Astrocyte (in vitro differentiated cells and primary cell): ENCODE data around the gene GLT8D2. TPM values are rescaled to one million over a fixed set of nuclear protein-coding genes. Genes with fewer than 3 reads are reported as not detected.
A peak's percentile ranks its signal among the peaks of the same experiment; 100 is the strongest.

Experiments
- DNase-seq: peaks from one replicate; pipeline ENCODE4 v3.0.0-alpha.2; 2010; ENCODE audit warnings: low read depth
- FAIRE-seq: peaks from 2 replicates; lab custom pipeline; 2011; peaks lifted over from hg19 to GRCh38; lab: Jason Lieb, UNC
- H2AFZ ChIP-seq: 2 replicates; pipeline ENCODE4 v1.6.0; 2012; ENCODE audit warnings: low read depth, low read length, inconsistent platforms
- H3K27ac ChIP-seq: 2 replicates; pipeline ENCODE4 v1.5.1; 2011; ENCODE audit warnings: low read depth, low read length, inconsistent platforms
- H3K27me3 ChIP-seq: 2 replicates; pipeline ENCODE4 v1.6.0; 2011; ENCODE audit warnings: low read length, inconsistent platforms; ENCODE audit not compliant: insufficient read depth
- H3K36me3 ChIP-seq: 2 replicates; pipeline ENCODE4 v1.5.1; 2011; ENCODE audit warnings: low read length, inconsistent platforms; ENCODE audit not compliant: insufficient read depth
- H3K4me1 ChIP-seq: 2 replicates; pipeline ENCODE4 v1.5.1; 2011; ENCODE audit warnings: low read length, inconsistent platforms; ENCODE audit not compliant: insufficient read depth
- H3K4me2 ChIP-seq: 2 replicates; pipeline ENCODE4 v1.6.0; 2012; ENCODE audit warnings: low read length, inconsistent platforms
- H3K4me3 ChIP-seq: 2 replicates; pipeline ENCODE4 v1.5.1; 2011; ENCODE audit warnings: low read depth, mild to moderate bottlenecking, low read length, inconsistent platforms; ENCODE audit not compliant: insufficient read depth
- H3K79me2 ChIP-seq: 2 replicates; pipeline ENCODE4 v1.6.0; 2012; ENCODE audit warnings: mild to moderate bottlenecking, low read length, inconsistent platforms; ENCODE audit not compliant: insufficient read depth
- H3K9ac ChIP-seq: 2 replicates; pipeline ENCODE4 v1.6.0; 2012; ENCODE audit warnings: mild to moderate bottlenecking, low read length, inconsistent platforms
- H3K9me3 ChIP-seq: 2 replicates; pipeline ENCODE4 v1.5.1; 2012; ENCODE audit warnings: low read depth, mild to moderate bottlenecking, low read length, inconsistent platforms; ENCODE audit not compliant: insufficient read depth
- H4K20me1 ChIP-seq: 2 replicates; pipeline ENCODE4 v1.6.0; 2012; ENCODE audit warnings: low read length, inconsistent platforms; ENCODE audit not compliant: insufficient read depth
- H3K27ac Mint-ChIP-seq: one replicate; pipeline ENCODE4 v1.8.0; 2021; ENCODE audit warnings: mild to moderate bottlenecking, mixed read lengths; ENCODE audit not compliant: unreplicated experiment
- H3K27me3 Mint-ChIP-seq: one replicate; pipeline ENCODE4 v1.8.0; 2021; ENCODE audit warnings: low read depth, mixed read lengths; ENCODE audit not compliant: unreplicated experiment
- H3K36me3 Mint-ChIP-seq: one replicate; pipeline ENCODE4 v1.8.0; 2021; ENCODE audit warnings: low read depth, mixed read lengths; ENCODE audit not compliant: unreplicated experiment
- H3K4me1 Mint-ChIP-seq: one replicate; pipeline ENCODE4 v1.8.0; 2021; ENCODE audit warnings: low read depth, mixed read lengths; ENCODE audit not compliant: unreplicated experiment
- H3K4me3 Mint-ChIP-seq: one replicate; pipeline ENCODE4 v1.8.0; 2021; ENCODE audit warnings: mild to moderate bottlenecking, moderate library complexity, mixed read lengths; ENCODE audit not compliant: unreplicated experiment
- H3K9me3 Mint-ChIP-seq: one replicate; pipeline ENCODE4 v1.8.0; 2021; ENCODE audit warnings: mild to moderate bottlenecking, mixed read lengths; ENCODE audit not compliant: unreplicated experiment
- EZH2 ChIP-seq: IDR thresholded peaks from 2 replicates; pipeline ENCODE4 v1.6.1; 2012; ENCODE audit warnings: mild to moderate bottlenecking, low read length, inconsistent platforms; ENCODE audit not compliant: insufficient read depth
- total RNA-seq: library from RNA; stranded (reverse); gene quantifications from 2 replicates; pipeline ENCODE4 v1.2.1, GENCODE V29; 2021
- TF ChIP-seq, protein P1 (sequence below): IDR thresholded peaks from 2 replicates; pipeline ENCODE4 v1.5.1; 2011; ENCODE audit warnings: low read depth, mild to moderate bottlenecking, inconsistent platforms, low read length, moderate library complexity; ENCODE audit not compliant: insufficient read depth

GLT8D2 gene
- total RNA-seq, 1 donor from 2014 or later, result 11.1 TPM

DNA sequence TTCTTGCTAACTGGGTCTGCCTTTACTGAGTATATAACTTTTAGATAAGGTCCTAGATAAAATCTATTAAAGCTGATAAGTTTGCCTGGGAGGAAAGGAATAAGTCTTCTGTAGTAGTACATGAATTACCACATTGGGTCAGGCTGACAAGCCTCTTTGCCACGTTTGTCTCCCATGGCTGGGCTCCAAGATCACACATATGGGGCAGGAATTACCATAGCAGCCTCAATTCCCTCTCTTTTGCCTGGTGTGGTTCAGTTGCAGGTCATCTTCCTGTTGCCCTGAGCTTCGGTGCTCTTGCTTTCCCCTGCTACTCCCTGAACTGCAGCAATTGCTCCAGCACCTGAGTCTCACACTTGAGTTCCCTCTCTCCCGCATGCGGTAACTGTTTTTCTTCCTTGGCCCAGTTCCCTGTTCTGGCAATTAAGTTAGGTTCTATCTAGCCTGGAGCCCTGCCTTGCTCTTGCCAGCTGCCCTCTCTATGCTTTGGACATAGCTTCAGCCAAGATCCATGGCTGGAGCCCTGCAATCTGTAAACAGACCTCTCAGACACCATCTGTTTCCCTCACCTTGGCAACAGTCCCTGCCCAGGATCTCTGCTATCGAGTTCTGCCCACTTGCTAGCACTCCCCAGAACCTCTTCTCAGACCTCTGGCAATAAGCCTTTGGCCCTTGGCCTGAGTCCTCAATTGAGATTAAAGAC, 5.8 kb upstream of the GLT8D2 start:
- Histone ChIP-seq H3K9ac (no peak overlapping the region), H4K20me1 (no peaks in the 10 kb centered on the region), H3K27me3 (no peaks in the 10 kb centered on the region), H3K36me3 (no peaks in the 10 kb centered on the region), H3K4me3 (no peak overlapping the region), H3K4me1 (no peaks in the 10 kb centered on the region), H3K79me2 (no peaks in the 10 kb centered on the region), H3K4me2 (no peak overlapping the region), H3K9me3 (no peaks in the 10 kb centered on the region), H2AFZ (no peak overlapping the region), H3K27ac (no peak overlapping the region)
- peaks cover 6% of the 10 kb centered on the region for H3K27me3 Mint-ChIP-seq
- H3K4me3 Mint-ChIP-seq, result no peak overlapping the region
- no peaks in the 10 kb centered on the region for H3K36me3 Mint-ChIP-seq
- FAIRE-seq (no peak), DNase-seq (peak; percentile 42)
- TF ChIP-seq, protein P1, sequence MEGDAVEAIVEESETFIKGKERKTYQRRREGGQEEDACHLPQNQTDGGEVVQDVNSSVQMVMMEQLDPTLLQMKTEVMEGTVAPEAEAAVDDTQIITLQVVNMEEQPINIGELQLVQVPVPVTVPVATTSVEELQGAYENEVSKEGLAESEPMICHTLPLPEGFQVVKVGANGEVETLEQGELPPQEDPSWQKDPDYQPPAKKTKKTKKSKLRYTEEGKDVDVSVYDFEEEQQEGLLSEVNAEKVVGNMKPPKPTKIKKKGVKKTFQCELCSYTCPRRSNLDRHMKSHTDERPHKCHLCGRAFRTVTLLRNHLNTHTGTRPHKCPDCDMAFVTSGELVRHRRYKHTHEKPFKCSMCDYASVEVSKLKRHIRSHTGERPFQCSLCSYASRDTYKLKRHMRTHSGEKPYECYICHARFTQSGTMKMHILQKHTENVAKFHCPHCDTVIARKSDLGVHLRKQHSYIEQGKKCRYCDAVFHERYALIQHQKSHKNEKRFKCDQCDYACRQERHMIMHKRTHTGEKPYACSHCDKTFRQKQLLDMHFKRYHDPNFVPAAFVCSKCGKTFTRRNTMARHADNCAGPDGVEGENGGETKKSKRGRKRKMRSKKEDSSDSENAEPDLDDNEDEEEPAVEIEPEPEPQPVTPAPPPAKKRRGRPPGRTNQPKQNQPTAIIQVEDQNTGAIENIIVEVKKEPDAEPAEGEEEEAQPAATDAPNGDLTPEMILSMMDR, result no peak
- no peak for TF ChIP-seq EZH2
- H3K27ac Mint-ChIP-seq, result no peak overlapping the region
- peaks cover 5% of the 10 kb centered on the region for H3K4me1 Mint-ChIP-seq
- H3K9me3 Mint-ChIP-seq, result no peaks in the 10 kb centered on the region

DNA sequence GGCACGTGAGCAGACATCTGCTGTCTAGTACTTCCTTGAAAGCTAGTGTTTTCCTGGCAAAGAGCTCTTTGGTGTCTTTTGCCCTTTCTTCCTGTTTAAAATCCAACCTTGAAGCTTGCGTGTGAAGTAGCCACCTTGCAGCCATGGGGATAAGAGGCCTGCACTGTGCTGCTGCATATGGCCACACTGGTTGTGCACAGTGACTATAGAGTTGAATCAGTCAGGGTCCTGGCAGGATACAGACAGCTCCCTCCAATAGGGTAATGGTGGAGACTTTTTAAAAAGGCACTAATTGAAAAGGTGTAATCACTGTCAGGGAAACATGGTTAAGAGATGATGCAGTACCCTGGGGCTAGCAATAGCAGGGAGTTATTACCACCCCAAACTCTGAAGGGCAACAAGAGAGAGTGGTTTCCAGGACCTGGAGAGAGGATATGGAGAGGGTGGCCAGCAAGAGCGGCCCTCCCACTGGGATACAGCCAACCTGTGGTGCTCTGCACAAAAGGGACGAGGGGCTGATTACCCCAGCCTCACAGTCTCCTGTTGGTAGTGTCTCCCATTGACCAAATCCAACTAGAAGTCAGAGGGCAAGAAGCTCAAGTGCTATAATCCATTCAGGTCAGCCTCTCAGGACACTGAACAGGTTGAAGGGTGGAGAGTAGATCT, 4.8 kb upstream of the GLT8D2 start:
- no peaks in the 10 kb centered on the region for H3K36me3 ChIP-seq
- Mint-ChIP-seq H3K27ac (no peak overlapping the region), H3K9me3 (no peaks in the 10 kb centered on the region), H3K36me3 (no peaks in the 10 kb centered on the region), H3K27me3 (peaks cover 6% of the 10 kb centered on the region), H3K4me1 (peaks cover 4% of the 10 kb centered on the region), H3K4me3 (no peak overlapping the region)
- no peaks in the 10 kb centered on the region for H4K20me1 ChIP-seq
- DNase-seq, result no peak
- FAIRE-seq, result no peak
- TF ChIP-seq, protein P1, result no peak
- TF ChIP-seq EZH2, result no peak
- no peaks in the 10 kb centered on the region for H3K27me3 ChIP-seq
- H2AFZ ChIP-seq, result no peak overlapping the region
- H3K27ac ChIP-seq, result no peak overlapping the region
- H3K4me1 ChIP-seq, result peaks cover 6% of the 10 kb centered on the region
- H3K9me3 ChIP-seq, result no peaks in the 10 kb centered on the region
- no peaks in the 10 kb centered on the region for H3K79me2 ChIP-seq
- H3K9ac ChIP-seq, result no peak overlapping the region
- no peak overlapping the region for H3K4me2 ChIP-seq
- no peak overlapping the region for H3K4me3 ChIP-seq

DNA sequence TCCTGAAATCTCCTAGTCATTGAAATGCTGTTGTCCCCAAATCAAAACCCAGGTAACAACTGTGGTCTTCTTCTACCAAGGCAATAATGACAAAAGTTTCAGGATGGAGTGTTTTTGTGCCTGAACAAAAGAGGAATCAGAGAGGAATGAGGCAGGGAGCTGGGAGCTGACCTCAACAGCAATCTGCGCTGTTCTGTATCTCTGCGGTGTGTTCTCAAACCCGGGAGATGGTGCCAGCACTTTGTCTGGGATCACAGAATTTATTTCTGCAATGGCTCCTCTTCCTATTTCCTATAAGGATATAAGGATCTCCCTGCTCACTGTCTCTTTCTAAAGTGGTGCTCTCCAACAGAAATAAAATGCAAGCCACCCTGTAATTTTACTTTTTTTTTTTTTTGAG, 449 bp upstream of the GLT8D2 start:
- Histone ChIP-seq H3K27me3 (no peaks in the 10 kb centered on the region), H3K4me2 (peak overlapping the region; percentile 92), H3K4me1 (peaks cover 15% of the 10 kb centered on the region), H3K79me2 (no peaks in the 10 kb centered on the region), H3K9me3 (no peaks in the 10 kb centered on the region), H4K20me1 (no peaks in the 10 kb centered on the region), H3K27ac (peak overlapping the region; percentile 70), H2AFZ (peak overlapping the region; percentile 85), H3K36me3 (no peaks in the 10 kb centered on the region), H3K9ac (peak overlapping the region; percentile 82), H3K4me3 (peak overlapping the region; percentile 75)
- Mint-ChIP-seq H3K4me1 (peaks cover 13% of the 10 kb centered on the region), H3K9me3 (no peaks in the 10 kb centered on the region), H3K27me3 (peaks cover 4% of the 10 kb centered on the region), H3K36me3 (no peaks in the 10 kb centered on the region), H3K4me3 (peak overlapping the region; percentile 84), H3K27ac (peak overlapping the region; percentile 87)
- TF ChIP-seq, protein P1, result no peak
- no peak for TF ChIP-seq EZH2
- FAIRE-seq (no peak), DNase-seq (no peak)
